WTC11 (cell line): ENCODE results near the gene C22orf42.

Experiments used
- CBFB ChIP-seq: sonication (generic); formaldehyde crosslinking; IDR thresholded peaks from 2 replicates; pipeline ENCODE4 v1.8.1; 2022; ENCODE audit warnings: mild to moderate bottlenecking, low read depth, missing genetic modification reagents
- CTCF ChIP-seq: fragments of 200-600 bp; IDR thresholded peaks from 2 replicates; pipeline ENCODE4 v1.8.0; 2022; ENCODE audit warnings: antibody characterized with exemption
- FOXJ3 ChIP-seq: sonication (generic); formaldehyde crosslinking; IDR thresholded peaks from 2 replicates; pipeline ENCODE4 v1.9.0; 2021; ENCODE audit warnings: missing genetic modification reagents, mild to moderate bottlenecking, borderline replicate concordance
- ZNF121 ChIP-seq: sonication (generic); formaldehyde crosslinking; IDR thresholded peaks from 2 replicates; pipeline ENCODE4 v1.8.0; 2023; ENCODE audit warnings: missing genetic modification reagents
- ZNF138 ChIP-seq: sonication (generic); formaldehyde crosslinking; conservative IDR thresholded peaks from 2 replicates; pipeline ENCODE4 v1.8.1; 2022; ENCODE audit warnings: mild to moderate bottlenecking, moderate library complexity, missing genetic modification reagents

GRCh38 chr22:32175115-32175514 is 16.0 kb upstream of the C22orf42 start:
- TF ChIP-seq ZNF138 (CRISPR knock-in tag) (no peak), CTCF (no peak), FOXJ3 (no peak), CBFB (CRISPR knock-in tag) (no peak), ZNF121 (CRISPR knock-in tag) (no peak)
